AML-193 (cell line): ENCODE measurements around the gene BMPR1A.
A peak's percentile ranks its signal among the peaks of the same experiment; 100 is the strongest.

Experiments used
- DNase-seq, 2 experiments: peaks; one replicate each; lab custom pipeline; 2025; lab: John Stamatoyannopoulos, UW

The BMPR1A gene

DNA sequence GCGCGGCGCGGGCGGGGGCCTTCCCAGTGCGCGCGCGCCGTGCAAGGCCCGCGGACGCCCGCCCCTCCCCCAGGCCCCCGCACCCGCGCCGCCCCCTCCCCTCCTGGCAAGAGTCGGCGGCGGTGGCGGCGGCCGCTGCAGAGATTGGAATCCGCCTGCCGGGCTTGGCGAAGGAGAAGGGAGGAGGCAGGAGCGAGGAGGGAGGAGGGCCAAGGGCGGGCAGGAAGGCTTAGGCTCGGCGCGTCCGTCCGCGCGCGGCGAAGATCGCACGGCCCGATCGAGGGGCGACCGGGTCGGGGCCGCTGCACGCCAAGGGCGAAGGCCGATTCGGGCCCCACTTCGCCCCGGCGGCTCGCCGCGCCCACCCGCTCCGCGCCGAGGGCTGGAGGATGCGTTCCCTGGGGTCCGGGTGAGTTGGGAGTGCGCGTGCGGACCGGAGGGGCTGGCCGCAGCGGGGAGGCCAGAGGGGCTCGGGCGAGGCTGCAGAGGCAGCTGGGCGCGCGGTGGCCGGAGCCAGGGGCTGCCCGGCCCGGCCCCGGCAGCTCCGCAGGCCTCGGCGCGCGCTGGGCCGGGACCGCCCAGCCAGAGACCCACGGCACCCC is at the start of gene BMPR1A:
TSS of gene BMPR1A (plus strand) at position 109 of the 602 bp plus-strand sequence. CDS start 119,400 bp downstream, outside the sequence.
- no peak for DNase-seq

GRCh38 chr10:86706977-86707376 is 49.4 kb upstream of the BMPR1A start:
- no peak for DNase-seq

DNA sequence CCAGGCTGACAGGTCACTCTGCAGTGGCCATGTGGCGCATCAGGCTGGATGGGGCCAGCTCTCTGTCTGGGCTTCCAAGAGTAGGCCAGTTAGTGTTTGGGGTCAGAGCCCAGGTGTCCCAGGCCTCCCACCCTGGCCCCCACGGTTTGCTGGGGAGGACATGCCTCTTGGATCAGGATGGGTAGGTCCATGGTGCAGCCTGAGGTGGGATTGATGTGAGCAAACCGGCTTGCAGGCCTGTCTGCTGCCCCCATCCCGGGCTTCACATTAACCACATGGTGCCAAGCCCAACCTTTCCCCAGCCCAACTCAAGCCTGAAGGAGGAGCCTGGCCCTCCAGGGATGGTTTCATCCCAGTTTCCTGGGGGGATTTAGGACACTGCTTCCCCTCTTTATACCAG is 48.9 kb upstream of the BMPR1A start:
- no peak for DNase-seq

GRCh38 chr10:86708068-86708782 is 48.2 kb upstream of the BMPR1A start:
- DNase-seq: no peak

DNA sequence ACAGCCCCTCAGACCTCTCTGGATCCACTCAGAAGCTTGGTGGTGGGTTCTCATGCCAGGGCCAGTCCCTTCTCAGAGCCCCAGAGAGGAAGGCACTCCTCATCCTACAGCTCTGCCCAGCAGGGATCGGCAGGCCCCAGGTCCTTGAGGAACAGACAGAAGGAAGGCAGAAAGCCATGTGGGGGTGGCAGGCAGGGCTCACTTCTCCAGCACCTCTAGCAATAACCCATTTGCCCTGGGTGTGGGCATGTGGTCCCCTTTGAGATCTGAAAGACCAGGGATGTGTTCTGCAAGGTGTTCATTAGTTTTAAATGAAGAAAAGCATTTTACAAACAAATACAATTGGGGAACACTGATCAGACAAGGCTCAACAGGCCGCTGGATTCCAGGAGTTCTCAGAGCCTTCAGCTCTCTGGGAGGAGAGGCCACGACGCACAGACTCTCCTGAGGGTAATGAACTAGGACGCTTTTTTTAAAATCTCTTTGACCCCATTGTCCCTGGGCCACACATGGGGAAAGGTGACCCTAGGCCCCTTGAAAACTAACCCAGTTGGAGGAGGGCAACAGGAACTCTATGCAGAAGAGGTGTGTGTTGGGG is 47.5 kb upstream of the BMPR1A start:
- DNase-seq: no peak

GRCh38 chr10:86709396-86710185 is 46.8 kb upstream of the BMPR1A start:
- DNase-seq: no peak

DNA sequence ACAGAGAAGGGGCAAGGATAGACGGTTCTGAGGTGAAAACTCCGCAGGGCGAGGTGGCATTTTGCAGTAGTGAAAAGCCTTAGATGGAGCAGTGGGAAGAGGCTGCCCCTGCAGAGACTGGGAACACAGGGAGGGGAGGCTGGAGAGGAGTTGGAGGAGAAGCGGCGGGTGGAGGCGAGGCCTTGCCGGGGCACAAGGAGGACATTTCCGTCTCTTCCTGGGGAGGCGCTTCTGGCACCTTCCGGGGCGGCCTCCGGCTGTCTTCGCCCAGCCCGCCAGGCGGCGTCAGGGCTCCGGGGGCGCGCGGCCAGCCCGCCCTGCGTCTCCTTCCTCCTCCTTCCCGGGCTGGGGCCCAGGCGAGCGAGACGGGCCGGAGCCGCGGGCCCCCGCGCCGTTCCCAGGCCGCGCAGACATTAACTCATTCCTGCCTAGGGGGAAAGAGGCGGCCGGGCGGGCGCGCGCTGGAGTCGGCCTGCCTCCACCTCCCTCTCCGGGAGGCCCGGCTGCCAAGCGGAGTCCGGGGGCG is 45.4 kb upstream of the BMPR1A start:
- peak; percentile 74 to 80 for DNase-seq

GRCh38 chr10:86711513-86712316 is 44.7 kb upstream of the BMPR1A start:
- peak; percentile 3 to 45 for DNase-seq

GRCh38 chr10:86712317-86712707 is 44.1 kb upstream of the BMPR1A start:
- no peak for DNase-seq

GRCh38 chr10:86715156-86715795 is 41.1 kb upstream of the BMPR1A start:
- no peak for DNase-seq

DNA sequence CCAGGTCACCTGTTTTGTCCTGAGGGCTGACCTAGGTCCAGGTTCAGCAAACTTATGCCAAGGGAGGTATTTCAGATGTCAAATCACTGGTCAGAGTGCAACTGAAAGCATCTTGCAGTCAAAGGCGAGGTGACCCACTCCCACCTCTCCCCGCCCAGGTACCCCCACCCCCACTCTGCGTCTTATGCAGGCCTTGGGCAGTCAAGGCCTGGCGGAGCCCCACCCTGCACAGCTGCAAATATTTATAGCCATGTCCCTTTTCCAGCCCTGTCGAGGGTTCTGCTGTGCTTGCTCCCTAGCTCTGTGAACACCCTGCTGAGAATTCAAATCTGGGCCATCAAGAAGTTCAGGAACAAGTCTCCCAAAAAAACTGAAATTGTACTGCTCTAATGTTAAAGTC is 40.6 kb upstream of the BMPR1A start:
- no peak for DNase-seq

- no peak for DNase-seq
These were observed 40.0 kb upstream of the BMPR1A start for GRCh38 chr10:86716466-86716865.

DNA sequence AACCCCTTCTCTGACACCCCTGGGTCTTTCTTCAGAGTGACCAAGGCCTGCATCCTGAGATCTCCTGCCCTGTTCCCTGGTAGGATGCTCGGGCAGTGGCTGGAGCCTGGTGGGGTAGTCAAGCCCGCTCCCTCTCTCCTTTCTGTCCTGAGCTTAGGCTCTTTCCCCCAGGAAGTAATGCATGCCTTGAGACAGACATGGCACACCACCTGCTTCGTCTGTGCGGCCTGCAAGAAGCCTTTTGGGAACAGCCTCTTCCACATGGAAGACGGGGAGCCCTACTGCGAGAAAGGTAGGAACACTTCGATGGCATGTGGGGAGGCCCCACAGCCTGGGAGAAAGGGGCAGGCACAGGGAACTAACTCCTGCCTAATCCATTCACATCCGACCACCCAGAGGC is 37.9 kb upstream of the BMPR1A start:
- no peak for DNase-seq

DNA sequence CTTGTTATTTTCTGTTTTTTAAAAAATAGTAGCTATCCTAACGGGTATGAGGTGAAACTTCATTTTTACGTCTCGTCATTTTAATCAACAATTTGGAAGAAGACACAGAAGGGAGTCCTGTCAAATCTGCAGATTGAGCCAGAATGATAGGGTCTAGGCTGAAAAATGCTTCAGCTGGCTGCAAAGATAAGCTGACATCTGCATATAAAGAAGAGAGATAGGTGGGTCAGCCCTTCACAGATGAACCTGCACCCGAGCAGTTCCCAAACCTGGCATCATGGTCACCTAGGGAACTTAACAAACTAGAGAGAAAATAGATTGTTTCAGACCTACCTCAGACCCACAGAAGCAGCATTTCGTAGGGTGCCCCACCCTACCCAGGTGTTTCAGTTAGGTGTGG is 35.2 kb upstream of the BMPR1A start:
- no peak for DNase-seq

DNA sequence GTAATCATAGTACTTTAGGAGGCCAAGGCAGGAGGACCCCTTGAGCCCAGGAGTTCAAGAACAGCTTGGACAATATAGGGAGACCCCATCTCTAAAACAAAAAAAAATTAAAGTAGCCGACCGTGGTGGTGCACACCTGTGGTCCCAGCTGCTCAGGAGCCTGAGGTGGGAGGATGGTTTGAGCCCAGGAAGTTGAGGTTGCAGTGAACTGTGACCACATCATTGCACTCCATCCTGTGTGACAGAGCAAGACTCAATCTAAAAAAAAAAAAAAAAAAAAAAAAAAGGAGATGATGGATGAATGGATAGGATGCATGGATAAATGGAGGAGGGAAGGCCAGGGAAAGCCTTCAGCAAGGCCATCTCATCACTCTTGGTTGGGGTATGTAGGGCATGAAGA is 33.4 kb upstream of the BMPR1A start:
- no peak for DNase-seq

GRCh38 chr10:86724445-86724844 is 32.0 kb upstream of the BMPR1A start:
- no peak for DNase-seq

DNA sequence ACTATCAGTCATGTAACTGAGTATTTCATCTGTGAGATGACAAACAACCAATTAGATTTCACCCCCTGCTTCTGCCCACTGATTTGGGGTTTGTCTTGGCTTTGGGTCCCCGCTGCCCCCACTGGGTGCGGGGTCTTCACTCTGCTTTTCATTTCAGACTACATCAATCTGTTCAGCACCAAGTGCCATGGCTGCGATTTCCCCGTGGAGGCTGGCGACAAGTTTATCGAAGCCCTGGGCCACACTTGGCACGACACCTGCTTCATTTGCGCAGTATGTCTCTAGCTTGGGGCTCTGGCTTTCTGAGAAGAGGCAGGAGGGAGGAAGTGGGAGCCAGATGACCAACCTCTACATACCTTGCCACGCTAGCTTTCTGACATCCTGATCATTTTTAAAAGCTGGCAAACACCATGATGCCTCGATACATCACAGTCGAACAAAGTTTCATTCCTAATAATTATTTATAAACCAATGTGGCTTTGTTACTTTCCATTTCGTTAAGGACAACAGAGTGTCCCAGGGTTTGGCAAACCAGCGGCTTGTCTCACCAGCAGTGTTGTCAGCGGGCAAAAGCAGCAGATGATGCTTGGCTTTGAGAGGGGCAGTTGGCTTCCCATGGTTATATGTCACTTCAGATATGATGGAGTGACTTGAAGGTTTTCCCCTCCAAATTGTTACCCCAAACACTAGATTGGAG is 30.3 kb upstream of the BMPR1A start:
- DNase-seq: no peak

DNA sequence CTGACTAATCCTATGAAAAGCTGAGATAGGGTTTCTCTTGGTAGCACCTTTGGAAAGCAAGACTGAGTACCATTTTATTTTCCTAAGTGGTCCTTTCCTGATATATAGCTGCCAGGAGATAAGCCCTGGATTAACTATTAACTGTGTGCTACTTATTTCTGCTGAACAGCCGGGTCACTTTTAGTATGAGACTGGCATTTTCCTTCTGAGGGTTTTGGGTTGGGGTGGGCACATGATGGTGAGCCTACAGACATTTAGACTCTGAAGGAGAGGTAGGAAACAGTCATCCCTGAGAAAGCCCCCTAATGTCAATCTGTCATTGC is 29.8 kb upstream of the BMPR1A start:
- DNase-seq: no peak

DNA sequence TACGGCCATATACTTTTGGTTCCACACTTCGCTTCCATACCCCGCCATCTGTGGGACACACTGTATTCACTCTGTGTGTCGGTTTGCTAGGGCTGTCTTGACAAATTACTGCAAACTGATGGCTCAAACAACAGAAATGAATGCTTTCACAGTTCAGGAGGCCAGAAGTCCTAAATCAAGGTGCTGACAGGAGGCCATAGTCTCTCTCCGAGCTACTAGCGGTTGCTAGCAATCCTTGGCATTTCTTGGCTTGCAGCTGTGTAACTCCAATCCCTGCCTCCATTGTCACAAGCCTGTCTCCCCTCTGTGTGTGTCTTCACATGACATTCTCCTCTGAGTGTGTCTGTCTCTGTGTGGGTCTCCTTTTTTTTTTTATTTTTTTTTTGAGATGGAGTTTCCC is 28.9 kb upstream of the BMPR1A start:
- DNase-seq: no peak

DNA sequence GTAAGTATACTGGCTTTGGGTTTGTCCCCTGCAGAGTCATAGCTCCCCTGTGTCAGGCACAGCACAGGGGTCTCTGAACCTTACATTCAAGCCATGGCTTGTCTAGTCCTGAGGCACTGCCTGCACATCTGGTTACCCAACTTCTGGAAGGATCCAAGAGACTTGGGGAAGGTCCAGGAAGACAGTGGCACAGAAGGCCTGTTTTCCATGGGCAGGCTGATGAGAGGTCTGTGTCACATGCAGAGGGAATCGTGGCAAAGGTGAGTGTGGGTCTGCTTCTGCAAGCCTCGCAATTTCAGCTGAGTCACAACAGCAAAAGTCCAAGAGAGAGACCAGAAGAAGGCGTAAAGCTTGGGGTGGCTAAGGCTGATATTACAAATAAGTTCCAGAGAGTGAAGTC is 28.4 kb upstream of the BMPR1A start:
- no peak for DNase-seq

- no peak for DNase-seq
These were observed 26.7 kb upstream of the BMPR1A start for GRCh38 chr10:86729677-86730076.
